Osteoblast (primary cell): ENCODE results near the gene TCF12. TPM values are rescaled to one million over a fixed set of nuclear protein-coding genes. Genes with fewer than 3 reads are reported as not detected.

ENCODE experiments used
- DNase-seq: peaks from one replicate; pipeline ENCODE4 v3.0.0; 2011; ENCODE audit warnings: low spot score, mixed read lengths; ENCODE audit not compliant: insufficient read length; ENCODE audit errors: missing footprints
- H2AFZ ChIP-seq: 2 replicates; pipeline ENCODE4 v1.6.0; 2011; ENCODE audit warnings: mild to moderate bottlenecking, low read length
- H3K27ac ChIP-seq: 2 replicates; pipeline ENCODE4 v1.5.1; 2011; ENCODE audit warnings: mild to moderate bottlenecking, low read depth, low read length, moderate library complexity
- H3K27me3 ChIP-seq: 2 replicates; pipeline ENCODE4 v1.6.0; 2012; ENCODE audit warnings: mild to moderate bottlenecking, control low read depth, inconsistent platforms, low read length, moderate library complexity; ENCODE audit not compliant: insufficient read depth
- H3K36me3 ChIP-seq: 2 replicates; pipeline ENCODE4 v1.5.1; 2011; ENCODE audit warnings: mild to moderate bottlenecking, low read length, control low read depth, moderate library complexity; ENCODE audit not compliant: insufficient read depth
- H3K4me1 ChIP-seq: 2 replicates; pipeline ENCODE4 v1.5.1; 2011; ENCODE audit warnings: mild to moderate bottlenecking, low read length, control low read depth, moderate library complexity; ENCODE audit not compliant: insufficient read depth
- H3K4me2 ChIP-seq: 2 replicates; pipeline ENCODE4 v1.6.0; 2011; ENCODE audit warnings: mild to moderate bottlenecking, low read length; ENCODE audit not compliant: insufficient read depth
- H3K4me3 ChIP-seq: fragments of 200-600 bp; sonication (generic); 3 replicates; pipeline ENCODE4 v1.5.1; 2012; ENCODE audit warnings: mild to moderate bottlenecking, low read length, inconsistent platforms; ENCODE audit not compliant: insufficient read depth
- H3K79me2 ChIP-seq: 2 replicates; pipeline ENCODE4 v1.6.0; 2012; ENCODE audit warnings: mild to moderate bottlenecking, low read length, control low read depth, inconsistent platforms; ENCODE audit not compliant: insufficient read depth
- H3K9me3 ChIP-seq: 2 replicates; pipeline ENCODE4 v1.5.1; 2011; ENCODE audit warnings: low read depth, low read length, control low read depth
- H4K20me1 ChIP-seq: 2 replicates; pipeline ENCODE4 v1.6.0; 2012; ENCODE audit warnings: mild to moderate bottlenecking, low read length, control low read depth; ENCODE audit not compliant: insufficient read depth
- CTCF ChIP-seq: IDR thresholded peaks from 2 replicates; pipeline ENCODE4 v1.5.1; 2011; ENCODE audit warnings: mild to moderate bottlenecking, low read depth, low read length, moderate library complexity; ENCODE audit errors: extremely low read depth
- total RNA-seq: library from RNA; depleted of rRNA; stranded (reverse); fragments of >200 nt; gene quantifications from 2 replicates; pipeline ENCODE4 v1.2.3, GENCODE V29; 2012

The TCF12 gene
- total RNA-seq, 1 donor = 86.5 TPM

GRCh38 chr15:57143511-57144078 lies 225.2 kb downstream of the TCF12 start:
- H3K27me3 ChIP-seq = no peaks in the 10 kb centered on the region
- H3K9me3 ChIP-seq = no peaks in the 10 kb centered on the region
- H2AFZ ChIP-seq = no peak overlapping the region
- H3K4me2 ChIP-seq = peak overlapping the region; percentile 18
- no peak for TF ChIP-seq CTCF
- no peaks in the 10 kb centered on the region for H4K20me1 ChIP-seq
- peaks cover 18% of the 10 kb centered on the region for H3K79me2 ChIP-seq
- H3K4me3 ChIP-seq = no peak overlapping the region
- DNase-seq = peak; percentile 29
- H3K4me1 ChIP-seq = peaks cover 24% of the 10 kb centered on the region
- no peak overlapping the region for H3K27ac ChIP-seq
- H3K36me3 ChIP-seq = no peaks in the 10 kb centered on the region

GRCh38 chr15:57144448-57144847 lies 226.0 kb downstream of the TCF12 start:
- DNase-seq = no peak

GRCh38 chr15:57146506-57147201 lies 228.2 kb downstream of the TCF12 start:
- Histone ChIP-seq H3K79me2 (peaks cover 10% of the 10 kb centered on the region), H3K4me1 (peaks cover 42% of the 10 kb centered on the region), H3K9me3 (no peaks in the 10 kb centered on the region), H3K27ac (peak overlapping the region; percentile 91), H2AFZ (no peak overlapping the region), H3K4me3 (peak overlapping the region; percentile 63), H3K27me3 (no peaks in the 10 kb centered on the region), H4K20me1 (no peaks in the 10 kb centered on the region), H3K4me2 (peak overlapping the region; percentile 86), H3K36me3 (no peaks in the 10 kb centered on the region)
- DNase-seq = peak; percentile 34
- peak; percentile 77 for TF ChIP-seq CTCF

More at GRCh38 chr15:57144448-57144847, 226.0 kb downstream of the TCF12 start:
- Histone ChIP-seq H3K9me3 (no peaks in the 10 kb centered on the region), H3K4me3 (no peak overlapping the region), H2AFZ (no peak overlapping the region), H3K27me3 (no peaks in the 10 kb centered on the region), H4K20me1 (no peaks in the 10 kb centered on the region), H3K27ac (no peak overlapping the region), H3K79me2 (peaks cover 16% of the 10 kb centered on the region), H3K36me3 (no peaks in the 10 kb centered on the region), H3K4me2 (peak overlapping the region; percentile 18), H3K4me1 (peaks cover 32% of the 10 kb centered on the region)
- TF ChIP-seq CTCF = no peak

- TF ChIP-seq CTCF = no peak
- DNase-seq = no peak
- Histone ChIP-seq H3K79me2 (peaks cover 7% of the 10 kb centered on the region), H2AFZ (no peak overlapping the region), H3K9me3 (no peaks in the 10 kb centered on the region), H4K20me1 (no peaks in the 10 kb centered on the region), H3K4me2 (no peak overlapping the region), H3K27me3 (no peaks in the 10 kb centered on the region), H3K36me3 (no peaks in the 10 kb centered on the region), H3K4me3 (no peak overlapping the region), H3K4me1 (peaks cover 42% of the 10 kb centered on the region), H3K27ac (no peak overlapping the region)
Observed at GRCh38 chr15:57147621-57148020, 229.2 kb downstream of the TCF12 start.
